ENCODE results near the gene TOMM20.

The TOMM20 gene

DNA sequence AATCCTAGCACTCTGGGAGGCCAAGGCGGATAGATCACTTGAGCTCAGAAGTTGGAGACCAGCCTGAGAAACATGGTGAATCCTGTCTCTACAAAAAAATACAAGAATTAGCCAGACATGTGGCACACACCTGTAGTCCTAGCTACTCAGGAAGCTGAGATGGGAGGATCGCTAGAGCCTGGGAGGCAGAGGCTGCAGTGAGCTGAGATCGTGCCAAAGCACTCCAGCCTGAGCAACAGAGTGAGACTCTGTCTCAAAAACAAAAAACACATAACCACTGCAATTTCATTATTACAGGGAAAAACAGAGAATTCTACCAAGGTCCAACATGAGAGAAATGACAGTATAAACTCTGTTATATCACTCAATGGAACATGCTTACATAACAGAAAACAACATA, 4.4 kb upstream of the TOMM20 start:
- DNase-seq: no peak

- DNase-seq: no peak
These were observed 3.3 kb upstream of the TOMM20 start for GRCh38 chr1:235131961-235132360.

DNA sequence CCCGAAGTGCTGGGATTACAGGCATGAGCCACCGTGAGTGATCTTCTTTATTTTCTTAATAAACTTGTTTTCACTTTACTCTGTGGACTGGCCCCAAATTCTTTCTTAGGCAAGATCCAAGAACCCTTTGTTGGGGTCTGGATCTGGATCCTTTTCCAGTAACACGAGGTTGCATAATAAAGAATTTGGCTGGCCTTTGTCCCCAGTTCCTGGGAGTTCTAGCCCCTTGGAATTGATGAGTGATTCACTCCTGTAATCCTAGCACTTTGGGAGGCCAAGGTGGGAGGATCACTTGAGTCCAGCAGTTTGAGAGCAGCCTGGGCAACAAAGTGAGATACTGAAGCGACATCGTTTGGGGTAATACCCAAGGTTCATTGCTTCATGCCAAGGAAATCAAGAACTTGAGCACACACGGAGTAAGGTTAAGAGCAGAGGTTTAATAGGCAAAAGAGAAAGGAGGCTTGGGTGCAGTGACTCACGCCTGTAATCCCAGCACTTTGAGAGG, 2.2 kb upstream of the TOMM20 start:
- no peak for DNase-seq

DNA sequence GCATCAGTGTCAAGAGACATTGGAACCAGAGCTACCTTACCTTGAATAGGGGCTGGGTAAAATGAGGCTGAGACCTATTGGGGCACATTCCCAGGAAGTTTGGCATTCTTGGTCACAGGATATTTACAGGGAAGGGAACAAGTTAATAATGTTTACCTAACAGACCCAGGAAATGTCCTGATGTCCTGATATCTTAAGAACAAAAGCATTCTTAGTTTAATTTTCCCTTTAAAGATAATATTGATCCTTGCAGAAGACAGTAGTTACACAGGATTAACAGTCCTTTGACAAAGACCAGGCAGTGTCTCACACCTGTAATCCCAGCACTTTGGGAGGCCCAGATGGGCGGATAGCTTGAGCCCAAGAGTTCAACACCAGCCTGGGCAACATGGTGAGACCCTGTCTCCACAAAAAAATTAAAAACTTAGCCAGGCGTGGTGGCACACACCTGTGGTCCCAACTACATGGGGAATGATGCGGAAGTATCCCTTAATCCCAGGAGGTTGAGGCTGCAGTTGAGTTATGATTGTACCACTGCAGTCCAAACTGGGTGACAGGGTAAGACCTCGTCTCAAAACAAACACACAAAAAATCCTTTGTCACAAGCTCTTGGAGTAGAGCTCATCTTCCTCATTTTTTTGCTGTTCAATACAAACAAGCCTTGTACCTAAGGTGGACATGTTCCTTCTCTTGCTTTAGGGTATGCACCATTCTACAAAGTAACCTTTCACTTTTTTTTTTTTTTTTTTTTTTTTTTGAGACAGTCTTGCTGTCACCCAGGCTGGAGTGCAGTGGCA, 1.3 kb upstream of the TOMM20 start:
- DNase-seq: no peak

- DNase-seq: peak in 2 of 3 experiments; percentile 1 to 52
These were observed 743 bp downstream of the TOMM20 start for GRCh38 chr1:235127732-235128455.

DNA sequence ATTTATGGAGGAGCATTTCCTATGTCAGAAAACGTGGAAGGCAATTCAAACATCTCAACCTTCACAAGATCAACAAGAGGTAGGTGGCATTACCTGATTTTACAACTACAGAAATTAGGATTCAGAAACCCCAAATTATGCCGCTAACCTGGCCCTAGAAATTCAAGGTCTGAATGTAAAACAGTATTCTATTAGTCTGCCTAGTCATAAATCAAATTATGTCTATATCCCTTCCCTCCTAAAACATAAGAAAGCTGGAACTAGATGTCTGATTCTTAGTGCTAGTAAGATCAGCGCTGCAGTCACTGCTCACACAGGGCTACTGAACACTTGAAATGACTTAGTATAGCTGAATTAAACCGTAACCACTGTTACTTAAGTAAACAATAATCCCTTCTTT, 1.4 kb downstream of the TOMM20 start:
- DNase-seq: no peak

DNA sequence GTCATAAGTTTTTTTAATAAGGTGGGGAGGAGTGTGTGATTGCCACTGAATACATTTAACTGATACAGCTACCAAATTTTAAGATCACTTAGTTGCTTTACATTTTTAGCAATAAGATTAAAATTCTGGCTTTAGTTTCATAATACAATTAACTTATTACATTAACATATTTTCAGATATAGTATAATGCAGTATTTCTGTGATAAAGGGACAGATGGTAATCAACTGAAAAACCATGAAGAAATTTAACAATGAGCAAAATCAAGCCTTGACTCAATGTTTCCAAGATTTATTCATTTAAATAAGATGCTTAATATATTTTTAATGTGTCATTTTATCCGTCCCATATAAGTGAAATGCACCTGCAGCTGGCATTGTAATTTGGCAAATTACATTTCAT, 4.0 kb downstream of the TOMM20 start:
- DNase-seq: no peak

GRCh38 chr1:235124111-235124510, 4.5 kb downstream of the TOMM20 start:
- no peak for DNase-seq

GRCh38 chr1:235122348-235122747, 6.3 kb downstream of the TOMM20 start:
- no peak for DNase-seq

DNA sequence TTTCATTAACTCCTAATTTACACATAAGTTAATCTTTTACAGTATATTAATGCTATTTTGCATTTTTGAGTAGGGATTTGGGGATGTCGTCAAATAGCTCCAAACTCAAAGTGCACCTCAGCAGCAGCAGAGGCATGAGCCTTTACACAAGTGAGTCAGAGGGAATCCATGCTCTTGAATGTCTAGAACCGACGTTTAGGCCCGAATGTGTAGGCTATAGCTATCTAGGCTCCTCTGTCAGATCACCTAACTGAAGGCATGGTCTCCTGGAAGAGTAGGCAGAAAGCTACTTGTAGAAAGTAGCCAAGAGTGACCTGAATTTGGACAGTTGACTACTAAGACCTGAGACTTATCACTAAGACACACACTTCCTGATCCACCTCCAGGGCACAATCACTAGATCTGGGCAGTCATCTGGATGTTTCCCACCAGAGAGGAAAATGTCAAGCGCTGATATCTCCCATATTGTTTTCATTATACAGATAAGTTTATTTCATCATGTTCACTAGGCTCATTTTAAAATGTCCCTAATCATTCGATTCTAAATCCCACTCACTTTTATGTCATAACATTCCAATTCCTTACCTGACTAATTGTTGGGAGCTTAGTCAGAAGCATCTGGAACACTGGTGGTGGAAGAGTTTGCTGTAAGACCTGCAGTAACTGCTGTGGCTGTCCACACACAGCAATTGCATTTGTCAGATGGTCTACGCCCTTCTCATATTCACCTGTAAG, 15.3 kb downstream of the TOMM20 start:
- no peak for DNase-seq

DNA sequence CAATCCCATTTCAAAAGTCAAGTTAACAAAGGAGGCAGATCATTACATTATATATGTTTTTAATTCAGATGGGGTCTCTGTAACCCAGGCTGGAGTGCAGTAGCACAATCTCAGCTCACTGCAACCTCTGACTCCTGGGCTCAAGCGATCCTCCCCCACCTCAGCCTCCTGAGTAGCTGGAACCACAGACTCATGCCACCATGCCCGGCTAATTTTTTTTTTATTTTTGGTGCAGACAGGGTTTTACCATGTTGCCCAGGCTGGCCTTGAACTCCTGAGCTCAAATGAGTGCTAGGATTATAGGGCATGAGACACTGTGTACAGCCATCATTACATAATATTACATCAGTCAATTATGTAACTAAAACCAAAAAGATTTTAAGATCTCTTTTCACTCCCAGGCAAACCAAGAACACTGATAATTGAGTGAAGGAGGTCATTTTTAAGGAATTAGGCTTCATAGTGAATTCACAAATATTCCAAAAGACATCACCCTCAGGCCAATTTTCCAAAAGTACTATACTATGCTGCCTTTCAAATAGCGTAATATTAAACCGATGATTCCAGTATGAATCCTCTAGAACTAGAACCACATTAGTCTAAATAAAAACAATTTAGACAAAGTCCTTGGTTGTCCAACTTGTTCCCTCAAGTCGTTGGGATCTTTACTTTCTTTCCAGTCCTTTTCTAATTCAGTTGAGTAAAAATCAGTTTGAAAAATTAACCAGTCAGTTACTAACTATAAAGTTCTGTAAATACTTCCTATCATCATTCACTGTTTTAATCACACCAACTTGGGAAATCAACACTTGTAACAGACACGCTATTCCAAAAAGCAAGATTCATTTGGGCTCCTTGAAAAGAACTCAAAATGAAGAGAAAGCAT, 16.1 kb downstream of the TOMM20 start:
- no peak for DNase-seq

- DNase-seq: no peak
These were observed 17.5 kb downstream of the TOMM20 start for GRCh38 chr1:235111107-235111506.

DNA sequence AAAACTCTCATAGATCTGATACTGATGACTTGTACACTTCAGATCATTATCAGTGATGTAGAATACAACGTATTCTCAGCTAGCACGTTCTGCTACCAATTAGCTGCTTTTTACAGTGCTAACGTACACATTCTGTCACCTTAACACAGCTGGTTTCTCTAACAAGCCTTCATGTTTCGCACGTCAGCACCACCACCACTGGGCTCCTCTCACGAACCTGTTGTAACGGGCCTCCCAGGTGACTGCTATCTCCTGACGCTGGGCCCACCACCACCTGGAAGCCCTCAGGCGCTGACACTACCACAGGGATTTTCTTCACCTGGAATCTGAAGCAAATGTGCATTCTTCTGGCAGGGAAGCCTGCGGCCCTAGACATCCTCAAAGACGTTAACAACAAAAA, 19.8 kb downstream of the TOMM20 start:
- DNase-seq: no peak

GRCh38 chr1:235108185-235108593, 20.4 kb downstream of the TOMM20 start:
- no peak for DNase-seq

- DNase-seq: no peak
These were observed 21.1 kb downstream of the TOMM20 start for GRCh38 chr1:235107368-235108184.

- no peak for DNase-seq
These were observed 22.2 kb downstream of the TOMM20 start for GRCh38 chr1:235106457-235106856.

DNA sequence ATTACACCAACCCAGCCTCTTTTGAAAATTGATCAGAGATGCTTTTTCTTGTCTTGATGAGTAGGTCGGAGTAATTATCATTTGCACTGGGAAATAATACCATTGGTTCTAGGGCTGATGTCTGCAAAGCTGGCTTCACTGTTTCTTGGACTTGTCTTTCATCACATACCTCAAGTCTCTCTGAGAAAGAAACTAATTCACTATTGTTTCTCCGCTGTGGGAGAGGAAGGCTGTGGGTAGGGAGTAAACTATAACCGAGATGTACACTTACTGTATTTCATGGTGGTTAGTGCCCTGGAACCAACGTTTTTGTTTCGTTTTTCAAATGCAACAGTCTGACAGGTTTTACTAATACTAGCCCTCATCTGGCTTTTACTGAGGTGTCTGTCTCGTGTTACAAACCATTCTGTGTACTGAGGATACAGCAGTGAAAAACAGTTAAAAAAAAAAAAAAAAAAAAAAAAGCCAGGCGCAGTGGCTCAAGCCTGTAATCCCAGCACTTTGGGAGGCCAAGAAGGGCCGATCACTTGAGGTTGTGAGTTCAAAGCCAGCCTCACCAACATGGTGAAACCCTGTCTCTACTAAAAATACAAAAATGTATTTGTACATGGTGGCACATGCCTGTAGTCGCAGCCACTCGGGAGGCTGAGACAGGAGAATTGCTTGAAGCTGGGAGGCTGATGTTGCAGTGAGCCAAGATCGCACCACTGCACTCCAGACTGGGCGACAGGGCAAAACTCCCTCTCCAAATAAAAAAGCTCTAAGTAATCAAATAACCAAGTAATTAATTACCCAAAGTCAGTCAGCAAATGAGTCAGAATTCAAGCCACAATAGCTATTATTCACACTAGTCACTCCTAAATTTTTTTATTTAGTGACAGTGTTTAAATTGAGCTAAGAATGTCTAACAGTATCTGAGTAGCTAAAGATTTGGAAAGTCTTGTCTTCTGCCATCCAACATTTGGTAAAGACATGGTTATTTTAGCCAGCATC, 23.3 kb downstream of the TOMM20 start:
- peak in 1 of 3 experiments; percentile 56 for DNase-seq

- peak in 2 of 3 experiments; percentile 18 to 46 for DNase-seq
These were observed 25.6 kb downstream of the TOMM20 start for GRCh38 chr1:235102993-235103411.

- DNase-seq: no peak
These were observed 26.4 kb downstream of the TOMM20 start for GRCh38 chr1:235102259-235102582.

GRCh38 chr1:235101558-235102258, 26.9 kb downstream of the TOMM20 start:
- DNase-seq: no peak
